NCI-H460 (cell line): ENCODE results near the gene TACC2. TPM values are rescaled to one million over a fixed set of nuclear protein-coding genes. Genes with fewer than 3 reads are reported as not detected.
A peak's percentile ranks its signal among the peaks of the same experiment; 100 is the strongest.

Source experiments
- DNase-seq: peaks from one replicate; pipeline ENCODE4 v3.0.0-alpha.2; 2016; ENCODE audit warnings: low read depth; ENCODE audit errors: extremely low read depth
- total RNA-seq: library from RNA; depleted of rRNA; stranded (reverse); fragments of >200 nt; shearing (Covaris generic); gene quantifications from 2 replicates; pipeline ENCODE4 v1.2.3, GENCODE V29; 2014

Gene TACC2
- total RNA-seq, 1 experiment from 2014 or later, result 31.1 TPM

DNA sequence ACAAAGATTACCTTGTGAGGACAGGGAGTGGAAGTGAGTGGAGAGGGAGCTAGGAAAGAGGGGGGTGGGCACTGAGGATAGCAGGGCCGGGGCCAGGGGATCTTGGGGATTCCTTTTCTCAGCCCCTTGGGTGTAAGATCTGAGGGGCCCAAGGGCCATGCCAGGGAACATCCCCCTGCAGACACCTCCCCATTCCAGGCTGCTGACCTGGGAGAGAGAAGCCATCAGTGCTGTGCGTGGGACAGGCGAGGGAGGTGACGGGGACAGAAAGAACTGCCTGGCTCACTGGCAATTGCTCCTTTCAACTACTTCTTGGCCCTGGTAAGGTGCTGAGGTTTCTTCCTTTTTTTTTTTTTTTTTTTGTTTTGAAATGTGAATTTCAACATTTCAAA, 270.1 kb downstream of the TACC2 start:
- DNase-seq, result no peak

DNA sequence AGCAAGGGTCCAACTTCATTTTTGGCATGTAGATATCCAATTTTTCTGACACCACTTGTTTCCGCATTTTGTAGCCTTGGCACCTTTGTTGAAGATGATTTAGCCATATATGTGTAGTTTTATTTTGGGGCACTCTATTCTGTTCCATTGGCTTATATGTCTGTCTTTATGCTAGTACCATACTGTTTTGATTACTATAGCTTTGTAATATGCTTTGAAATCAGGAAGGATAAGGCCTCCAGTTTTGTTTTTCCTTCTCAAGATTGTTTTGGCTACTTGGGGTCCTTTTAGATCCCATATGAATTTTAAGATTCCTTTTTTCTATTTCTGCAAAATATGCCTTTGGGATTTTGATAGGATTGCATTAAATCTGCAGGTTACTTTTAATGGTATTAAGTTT, 272.6 kb downstream of the TACC2 start:
- no peak for DNase-seq

DNA sequence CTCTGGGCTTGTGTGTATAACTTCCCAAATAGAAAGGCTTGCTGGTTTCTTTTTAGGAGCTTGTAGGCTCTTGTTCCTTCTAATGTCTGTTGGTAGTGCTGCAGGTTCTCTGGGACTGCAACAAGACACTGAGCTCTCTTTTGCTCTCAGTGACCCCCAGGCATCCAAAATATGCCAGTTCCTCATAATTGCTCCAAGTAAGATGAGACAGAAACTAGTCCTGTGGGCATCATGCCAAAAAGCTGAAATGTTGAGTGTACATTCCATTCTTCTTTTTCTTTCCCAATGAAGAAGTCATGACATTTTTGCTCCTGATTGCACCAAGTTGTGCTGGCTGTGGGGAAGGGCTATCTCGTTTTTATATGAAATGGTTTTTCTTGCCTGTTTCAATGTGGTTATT, 275.0 kb downstream of the TACC2 start:
- no peak for DNase-seq

DNA sequence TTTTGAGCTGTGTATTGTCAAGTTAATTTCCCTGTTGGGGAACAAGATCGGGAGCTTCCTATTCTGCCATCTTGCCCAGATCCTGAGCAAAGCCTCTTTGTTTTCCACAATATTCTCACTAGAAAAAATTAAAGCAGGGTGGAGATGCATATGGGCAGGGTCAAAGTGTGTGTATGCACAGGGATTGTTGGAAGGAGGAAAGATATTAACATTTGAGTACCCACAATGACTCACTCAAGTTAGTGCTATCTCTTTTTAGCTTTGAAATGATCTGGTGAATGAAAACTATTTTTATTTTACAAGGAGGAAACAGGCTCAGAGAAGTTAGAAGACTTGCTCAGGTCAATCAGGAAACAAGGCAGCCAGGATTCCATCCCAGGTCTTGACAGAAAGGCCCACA, 275.5 kb downstream of the TACC2 start:
- no peak for DNase-seq

DNA sequence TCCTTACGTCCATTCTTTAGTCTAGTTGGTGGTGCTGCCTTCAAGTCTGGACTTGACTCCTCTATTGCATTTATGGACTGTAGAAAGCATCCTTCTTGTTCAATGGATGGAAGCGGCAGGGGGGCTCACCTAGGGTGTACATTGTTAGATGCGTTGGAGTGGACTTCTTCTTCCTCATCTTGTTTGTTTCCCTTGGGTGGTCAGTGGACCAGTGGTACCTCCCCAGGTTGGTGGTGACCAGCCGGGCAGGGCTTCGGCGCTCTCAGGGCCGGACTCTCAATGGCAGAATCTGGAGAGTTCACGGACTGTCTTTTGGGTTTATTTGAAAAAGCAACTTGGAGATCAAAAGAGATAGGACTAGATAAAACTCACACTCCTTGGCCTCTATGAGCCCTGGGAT, 276.0 kb downstream of the TACC2 start:
- no peak for DNase-seq

DNA sequence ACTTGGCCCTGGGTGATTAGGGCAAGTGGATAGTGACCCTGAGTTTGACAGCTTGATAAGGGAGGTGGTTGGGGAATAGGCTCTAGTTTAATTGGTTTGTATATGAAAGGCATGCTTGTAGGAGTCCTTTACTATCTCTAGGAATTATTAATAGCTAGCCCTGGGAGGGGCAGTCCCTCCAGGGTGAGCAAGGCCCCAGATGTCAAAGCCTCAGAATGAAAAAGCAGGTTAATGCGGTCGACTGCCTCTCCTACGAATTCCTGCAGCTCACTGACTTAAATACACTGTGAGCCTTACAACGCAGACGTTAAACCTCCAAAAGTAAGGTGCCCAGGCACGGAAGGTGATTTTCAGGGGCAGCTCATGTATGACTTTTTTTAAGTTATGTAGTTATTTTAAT, 276.9 kb downstream of the TACC2 start:
- no peak for DNase-seq

DNA sequence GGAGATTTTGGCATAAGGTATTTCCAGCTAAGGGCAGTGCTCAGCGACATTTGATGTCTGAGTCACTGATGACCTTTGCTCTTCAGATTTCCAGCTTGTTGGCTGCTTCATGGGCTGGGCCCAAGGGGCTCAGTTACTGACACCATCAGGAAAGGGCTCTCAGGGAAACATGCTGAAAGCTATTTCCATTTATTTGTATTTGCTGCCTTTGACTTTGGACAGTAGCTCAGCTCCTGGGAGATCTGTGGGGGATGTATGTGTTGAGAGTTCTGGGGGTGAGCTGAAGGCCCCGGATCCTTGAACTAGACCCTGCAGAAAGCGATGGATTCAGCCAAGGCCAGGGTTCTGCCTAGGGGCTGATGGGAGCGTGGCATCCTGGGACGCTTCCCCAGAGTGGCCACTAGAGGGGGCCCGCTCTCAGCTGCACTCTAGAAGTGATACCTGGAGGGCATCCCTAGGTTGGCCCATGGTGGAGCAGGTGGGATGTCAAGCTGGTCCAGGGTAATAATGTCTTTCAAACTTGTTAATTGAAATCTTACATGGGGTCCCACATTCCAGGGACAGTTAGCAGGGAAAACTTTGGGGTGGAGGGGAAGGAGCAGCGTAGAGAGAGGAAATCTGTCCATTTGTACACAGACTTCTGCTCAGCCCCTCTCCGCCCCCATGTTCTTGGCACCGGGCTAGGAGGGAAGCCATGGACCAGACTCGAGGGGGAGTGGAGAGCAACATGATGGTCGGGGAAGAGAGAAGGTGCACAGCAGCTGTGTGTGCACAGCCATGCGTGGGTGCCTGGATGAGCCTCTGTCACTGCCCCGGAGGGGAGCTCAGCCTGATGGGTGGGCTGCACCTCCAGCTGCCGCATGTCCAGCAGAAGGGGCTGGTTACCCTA, 279.1 kb downstream of the TACC2 start:
- peak; percentile 32 for DNase-seq

DNA sequence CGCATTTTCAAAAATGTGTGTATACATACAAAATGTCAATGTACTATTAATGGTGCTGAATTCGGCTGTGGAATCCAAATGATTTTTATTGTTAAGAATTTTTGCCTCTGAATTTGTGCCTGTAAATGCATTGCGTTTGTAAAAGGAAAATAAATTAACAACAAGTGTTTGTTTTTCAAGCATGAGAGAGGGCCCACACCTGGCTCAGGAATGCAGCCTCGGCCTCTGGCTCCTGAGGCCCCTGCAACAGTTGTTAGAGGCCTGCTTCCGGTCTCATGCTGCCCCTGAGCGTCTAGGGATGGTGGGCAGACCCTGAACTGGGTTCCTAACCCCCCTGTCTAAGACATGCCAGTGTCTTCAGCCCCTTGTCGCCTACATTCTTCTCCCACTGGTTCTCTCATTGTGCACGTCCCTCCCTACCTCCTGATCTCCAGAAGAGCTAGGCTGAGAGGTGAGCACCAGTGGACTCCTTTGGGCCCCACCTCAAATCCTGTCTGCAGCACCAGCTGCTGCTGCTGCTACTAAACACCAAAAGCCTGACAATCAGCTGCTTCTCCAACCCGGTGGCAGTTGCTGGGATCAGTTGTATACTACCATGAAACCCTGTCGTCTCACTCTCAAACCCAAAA, 280.2 kb downstream of the TACC2 start:
- no peak for DNase-seq

DNA sequence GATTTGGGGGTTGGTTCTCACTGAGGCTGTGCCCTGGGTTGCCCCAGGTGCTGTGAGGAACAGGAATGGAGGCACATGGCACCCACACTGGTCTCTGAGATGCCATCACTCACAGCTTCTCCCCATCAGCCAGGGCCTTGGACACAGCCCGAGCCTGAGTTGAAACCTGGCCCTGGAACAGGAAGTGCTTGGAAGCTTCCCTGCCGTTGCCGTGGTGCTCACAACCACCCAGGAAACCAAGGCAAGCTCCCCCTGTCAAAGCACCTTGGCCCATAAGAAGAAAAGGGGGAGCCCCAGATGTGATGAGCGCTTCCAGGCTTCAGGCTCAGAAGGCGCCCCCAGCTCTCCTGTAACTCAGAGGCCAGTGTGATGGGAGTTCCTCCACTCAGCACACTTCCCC, 282.1 kb downstream of the TACC2 start, which contains the start of gene BTBD16:
BTBD16 (plus strand) TSS at position 221 of the 400 bp plus-strand sequence. CDS start 3,786 bp downstream, outside the sequence.
- no peak for DNase-seq

DNA sequence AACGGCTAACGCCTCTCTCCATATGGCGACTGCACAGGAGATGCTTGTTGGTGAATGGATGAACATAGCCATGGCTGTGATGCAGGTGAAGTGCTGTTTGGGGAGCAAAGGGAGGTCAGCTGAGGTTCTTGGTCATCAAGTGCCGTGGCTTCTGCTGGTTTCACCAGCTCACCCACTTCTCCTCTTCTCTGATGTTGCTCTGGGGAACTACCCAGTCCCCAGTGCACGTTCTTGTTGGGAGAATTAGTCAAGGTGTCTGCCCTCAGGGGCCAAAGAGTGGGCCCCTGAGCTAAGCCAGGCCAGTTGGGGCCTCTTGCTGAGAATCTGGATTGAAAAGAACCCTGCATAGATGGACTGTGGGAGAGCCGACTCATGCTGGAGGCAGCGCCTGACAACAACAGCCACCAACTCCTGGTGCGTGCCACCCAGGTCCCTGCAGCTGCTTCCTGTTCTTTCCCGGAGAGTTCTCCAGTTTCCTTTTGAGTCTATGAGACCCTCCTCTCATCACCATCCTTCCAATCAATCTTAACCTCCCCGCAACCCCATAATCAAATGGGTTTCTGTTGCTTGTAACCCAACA, 285.1 kb downstream of the TACC2 start:
- DNase-seq, result no peak

DNA sequence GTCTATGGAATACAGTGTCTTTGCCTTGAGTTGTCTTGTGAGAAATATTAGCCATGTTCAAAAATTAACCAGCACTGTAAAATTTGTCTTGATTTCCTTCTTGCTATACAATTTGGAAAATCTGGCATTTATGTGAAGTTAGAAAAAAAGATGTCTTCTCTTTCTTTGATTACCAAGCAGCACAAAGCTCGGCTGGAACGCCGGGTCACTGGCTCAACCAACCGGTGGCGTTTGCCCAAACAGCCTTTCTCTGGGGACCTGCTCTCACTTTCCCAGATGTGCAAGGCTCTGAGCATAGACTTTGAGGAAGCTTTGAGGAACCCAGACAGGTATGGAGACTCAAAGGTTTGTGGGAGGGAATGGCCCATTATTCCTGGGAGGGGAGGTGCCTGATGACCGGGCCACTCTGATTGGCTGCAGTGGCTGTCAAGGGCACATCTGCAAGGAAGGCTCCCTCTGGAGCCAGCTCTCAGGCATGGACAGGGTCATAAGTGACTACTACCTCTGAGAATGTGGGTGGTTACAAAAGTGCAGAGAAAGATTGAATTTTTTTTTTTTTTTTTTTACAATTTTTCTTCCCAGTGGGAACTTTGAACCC, 287.7 kb downstream of the TACC2 start:
- no peak for DNase-seq

DNA sequence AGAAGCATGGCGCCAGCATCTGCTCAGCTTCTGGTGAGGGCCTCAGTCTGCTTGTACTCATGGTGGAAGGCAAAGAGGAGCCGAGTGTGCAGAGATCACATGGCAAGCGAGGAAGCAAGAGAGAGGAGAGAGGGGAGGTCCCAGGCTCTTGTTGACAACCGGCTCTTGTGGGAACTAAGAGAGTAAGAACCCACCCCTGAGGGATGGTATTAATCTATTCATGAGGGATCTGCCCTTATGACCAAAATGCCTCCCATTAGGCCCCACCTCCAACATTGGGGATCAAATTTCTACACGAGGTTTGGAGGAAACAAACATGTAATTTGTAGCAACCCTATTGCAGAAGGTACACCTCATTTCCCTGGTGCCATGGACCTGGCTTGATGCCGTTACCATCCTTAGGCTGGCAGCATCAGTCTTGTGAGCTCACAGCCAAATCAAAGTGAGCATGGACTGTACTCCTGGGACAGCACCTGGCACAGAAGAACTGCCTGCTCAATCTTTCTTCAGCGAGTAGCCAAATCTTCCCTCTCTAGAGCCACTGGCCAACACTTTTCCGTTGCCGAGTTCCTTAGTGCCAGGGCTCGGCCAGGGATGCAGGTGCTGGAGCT, 288.7 kb downstream of the TACC2 start:
- DNase-seq, result no peak

DNA sequence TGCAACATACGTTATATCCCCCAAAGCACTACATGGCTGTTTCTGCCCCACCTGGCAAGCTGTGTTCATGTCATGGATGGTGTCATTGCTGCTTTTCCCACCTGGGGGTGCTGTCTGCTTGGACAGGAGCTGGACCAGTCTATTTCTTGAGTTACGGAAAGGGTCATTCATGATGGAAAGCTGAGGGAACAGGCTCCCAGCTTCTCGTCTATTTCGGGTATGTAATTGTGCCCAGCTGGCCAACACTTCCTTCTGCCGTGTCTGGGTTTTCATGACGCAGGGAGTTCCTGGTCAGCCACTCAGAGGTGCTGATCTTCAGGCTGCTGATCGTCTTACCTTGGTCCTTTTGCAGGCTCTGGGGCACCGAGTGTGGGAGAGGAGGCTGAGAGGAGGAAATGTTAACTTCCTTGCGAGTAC, 290.8 kb downstream of the TACC2 start:
- peak; percentile 54 for DNase-seq

DNA sequence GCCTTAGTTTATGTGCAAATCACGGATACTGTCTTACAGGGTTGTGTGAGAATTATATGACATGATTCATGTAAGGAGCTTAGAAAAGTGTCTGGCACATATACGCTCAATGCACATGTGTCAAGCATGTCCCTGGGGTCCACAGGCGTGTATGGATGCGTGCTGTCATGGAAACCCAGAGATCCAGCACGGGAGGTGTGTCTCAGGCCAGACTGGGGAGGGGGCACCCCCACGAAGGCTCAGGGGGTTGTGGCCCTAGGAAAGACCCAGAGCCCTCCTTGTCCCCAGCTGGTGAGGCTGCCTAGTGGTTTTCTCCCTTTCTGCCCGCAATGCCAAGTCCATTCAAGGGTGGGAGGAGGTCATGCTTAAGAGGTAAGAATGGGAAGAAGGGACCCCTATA, 291.2 kb downstream of the TACC2 start:
- no peak for DNase-seq

DNA sequence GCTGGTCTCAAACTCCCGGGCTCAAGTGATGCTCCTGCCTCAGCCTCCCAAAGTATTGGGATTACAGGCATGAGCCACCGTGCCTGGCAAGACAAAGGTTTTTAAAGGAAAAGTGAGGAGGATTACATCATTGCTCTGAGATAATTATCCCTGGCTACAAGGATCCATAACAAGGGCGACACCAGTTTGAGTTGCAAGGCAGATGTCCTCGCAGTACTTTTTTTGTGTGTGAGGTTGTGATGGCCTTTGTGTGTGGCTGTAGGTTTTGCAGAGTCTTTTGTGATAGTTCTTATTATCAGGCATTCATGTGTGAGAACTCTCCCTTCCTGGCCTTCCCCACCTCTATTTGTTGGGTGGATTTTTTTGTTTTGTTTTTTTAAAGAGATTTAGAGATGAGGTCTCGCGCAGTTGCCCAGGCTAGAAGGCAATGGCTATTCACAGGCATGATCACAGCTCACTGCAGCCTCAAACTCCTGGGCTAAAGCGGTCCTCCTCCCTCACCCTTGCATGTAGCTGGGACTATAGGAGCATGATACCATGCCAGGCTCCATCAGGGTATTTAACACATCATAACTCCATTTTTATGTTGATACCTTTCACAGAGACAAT, 292.2 kb downstream of the TACC2 start:
- DNase-seq, result no peak

DNA sequence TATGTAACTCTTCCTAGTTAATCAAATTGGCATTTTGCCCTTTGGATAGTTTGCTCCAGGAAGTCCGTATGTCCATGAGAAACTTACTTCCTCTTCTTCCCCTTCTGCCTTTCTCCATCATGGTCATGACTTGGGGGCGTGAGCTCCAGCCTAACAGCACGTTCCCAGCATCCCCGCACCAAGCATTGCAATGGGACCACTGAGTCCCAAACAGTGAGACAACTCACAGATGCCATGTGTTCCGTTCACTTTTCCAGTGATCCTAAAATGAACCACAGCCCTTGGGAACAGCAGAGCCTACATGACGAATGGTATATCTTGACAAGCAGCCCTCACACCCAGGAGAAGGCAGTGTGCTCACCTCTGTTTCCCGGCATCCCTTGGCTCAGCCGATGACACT, 292.8 kb downstream of the TACC2 start:
- no peak for DNase-seq

DNA sequence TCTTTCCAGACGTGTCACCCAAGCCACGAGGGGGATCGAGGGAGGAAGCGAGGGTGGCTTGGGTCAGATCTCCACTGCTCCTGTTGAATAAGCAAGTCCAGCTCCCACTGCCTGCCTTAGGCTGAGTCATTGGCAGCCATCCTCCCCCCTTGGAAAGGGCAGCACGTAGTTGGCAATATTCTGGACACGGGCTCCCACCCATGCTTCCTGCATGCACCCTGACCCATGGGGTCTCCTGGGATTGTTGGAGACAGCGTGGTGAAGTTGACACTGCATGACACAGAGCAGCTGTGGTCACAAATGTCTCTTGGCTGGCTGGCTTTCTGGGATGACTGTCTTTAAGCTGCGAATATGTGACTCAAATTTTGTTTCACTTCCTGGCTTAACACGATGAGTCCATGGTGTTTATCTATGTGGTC, 293.3 kb downstream of the TACC2 start:
- no peak for DNase-seq

DNA sequence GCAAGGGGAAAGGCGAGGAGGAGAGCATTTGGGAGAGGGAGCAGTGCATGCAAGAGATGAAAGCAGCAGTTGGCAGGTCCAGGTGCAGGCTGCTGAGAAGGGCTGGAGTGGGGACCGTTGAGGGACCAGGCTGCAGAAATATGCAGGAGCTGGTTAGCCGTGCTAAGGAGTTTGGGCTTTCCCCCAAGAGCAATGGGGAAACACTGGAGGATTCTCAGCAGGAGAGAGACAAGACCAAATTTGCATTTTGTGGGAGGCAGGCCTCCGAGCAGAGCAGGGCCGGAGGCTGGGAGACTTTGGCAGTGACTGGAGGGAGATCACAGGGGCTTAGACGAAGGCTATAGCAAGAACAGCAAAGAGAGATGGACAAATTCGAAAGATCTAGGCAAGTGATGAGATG, 293.9 kb downstream of the TACC2 start:
- DNase-seq, result no peak

DNA sequence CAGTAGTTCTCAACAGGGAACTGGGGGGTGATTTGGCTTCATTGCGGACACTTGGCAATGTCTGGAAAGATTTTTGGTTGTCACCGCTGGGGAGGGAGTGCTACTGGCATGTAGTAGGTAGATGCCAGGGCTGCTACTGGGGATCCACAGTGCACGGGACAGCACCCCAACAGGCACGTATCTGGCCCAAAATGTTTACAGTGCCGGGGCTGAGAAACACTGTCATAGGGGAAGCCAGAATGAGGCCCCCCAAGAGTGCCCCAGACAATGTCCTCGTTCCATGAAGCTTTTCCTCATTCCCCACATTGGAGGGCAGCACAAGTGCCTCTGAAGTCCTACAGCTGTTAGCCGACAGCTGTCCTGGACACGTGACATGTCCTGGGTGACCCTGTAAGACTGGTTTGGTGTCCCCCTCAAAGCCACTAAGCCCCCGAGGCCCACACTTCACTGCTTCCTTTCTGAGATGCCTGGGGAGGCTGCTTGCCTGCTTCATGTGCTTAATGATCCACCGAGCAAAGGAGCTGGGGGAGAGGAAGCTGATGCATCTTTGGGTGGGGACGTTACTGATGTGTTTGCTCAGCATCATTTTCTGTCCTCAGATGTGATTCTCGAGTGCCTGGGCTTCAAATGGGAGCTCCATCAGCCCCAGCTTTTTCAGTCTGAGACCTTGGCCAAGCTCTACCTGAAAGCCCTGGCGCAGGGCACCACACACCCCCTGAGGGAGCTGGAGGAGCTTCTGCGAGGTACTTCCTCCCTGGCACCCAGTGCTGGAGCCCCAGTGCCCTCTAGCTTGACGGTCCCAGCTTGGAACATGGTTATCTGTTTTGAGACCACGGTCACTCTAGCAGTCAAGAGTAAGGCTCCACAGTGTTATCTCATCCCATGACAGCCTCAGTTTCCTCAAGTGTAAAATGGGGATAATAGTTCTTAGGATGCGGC, 296.8 kb downstream of the TACC2 start:
- DNase-seq, result no peak
